Measurements from ENCODE around the gene PCCB. TPM values are rescaled to one million over a fixed set of nuclear protein-coding genes. Genes with fewer than 3 reads are reported as not detected.
A peak's percentile ranks its signal among the peaks of the same experiment; 100 is the strongest.
"Not testable (repeated sequence)": the region's sequence is repeated elsewhere in the genome, so short reads cannot be mapped to it uniquely, and the experiment has no call there.

Gene PCCB
- polyA plus RNA-seq (2012; ENCODE audit: insufficient read depth, insufficient read length): 202 TPM

DNA sequence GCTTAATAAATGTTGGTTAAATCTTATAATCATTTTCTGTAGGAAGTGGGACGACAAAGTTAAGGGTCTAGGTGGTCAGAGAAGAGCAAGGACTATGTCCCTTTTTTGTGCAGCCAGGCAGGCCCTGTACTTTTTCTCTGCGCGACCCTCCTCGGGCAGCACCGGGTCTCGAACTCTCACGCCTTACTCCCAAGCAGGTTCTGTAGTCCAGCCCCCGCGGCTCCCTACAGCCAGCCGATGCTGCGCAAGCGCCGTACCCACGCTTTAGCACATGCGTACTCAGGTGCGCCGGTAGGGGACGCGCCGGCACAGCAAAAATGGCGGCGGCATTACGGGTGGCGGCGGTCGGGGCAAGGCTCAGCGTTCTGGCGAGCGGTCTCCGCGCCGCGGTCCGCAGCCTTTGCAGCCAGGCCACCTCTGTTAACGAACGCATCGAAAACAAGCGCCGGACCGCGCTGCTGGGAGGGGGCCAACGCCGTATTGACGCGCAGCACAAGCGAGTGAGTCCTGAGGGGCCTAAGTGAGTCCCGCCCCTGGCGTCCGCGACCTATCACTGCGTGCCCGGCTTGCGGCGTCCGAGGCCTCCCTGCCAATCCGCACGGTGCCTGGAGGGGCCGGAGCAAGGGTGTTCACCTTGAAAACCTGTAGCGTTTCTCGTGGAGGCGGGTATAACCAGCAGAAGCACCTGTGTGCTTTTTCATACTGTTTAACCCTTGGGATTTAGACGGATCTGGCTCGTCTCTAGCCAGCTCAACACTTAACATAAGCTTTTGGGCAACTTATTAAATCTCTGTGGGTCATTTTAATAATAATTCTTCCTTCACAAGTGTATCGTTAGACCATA, at the start of gene PCCB:
Gene PCCB (plus strand): TSS at position 282 of the 844 bp plus-strand sequence. CDS start 36 bp downstream, at position 318.
- peak; percentile 92 for DNase-seq (ENCODE audit: low read depth, low spot score)

DNA sequence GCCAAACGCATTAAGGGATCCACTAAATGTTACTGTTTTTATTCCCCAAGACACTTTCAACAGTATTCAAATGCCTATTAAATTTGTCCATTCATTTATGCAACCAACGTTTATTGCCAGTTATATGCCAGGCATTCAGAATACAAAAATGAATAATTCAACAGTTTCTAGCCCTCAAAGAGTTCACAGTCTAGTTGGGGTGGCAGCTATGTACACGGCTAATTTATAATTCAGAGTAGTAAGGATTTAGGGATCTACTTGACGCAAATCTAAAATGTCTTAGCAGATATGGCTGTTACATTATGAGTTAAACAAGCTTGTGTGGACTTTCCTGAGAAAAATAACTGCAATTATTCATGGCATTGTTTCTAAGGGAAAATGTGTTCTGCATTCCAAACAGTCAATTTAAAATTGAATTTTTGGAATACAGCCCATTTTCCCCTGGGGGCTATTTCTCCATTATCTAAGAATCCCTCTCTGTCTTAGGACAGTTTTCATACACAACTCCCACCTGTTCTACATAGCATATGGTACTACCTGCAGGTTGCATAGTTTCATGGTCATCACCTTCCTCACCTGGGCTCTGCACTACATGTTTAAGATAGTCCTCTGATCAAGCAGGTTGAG, 42.5 kb upstream of the PCCB start:
- H3K4me3 ChIP-seq (ENCODE audit: low read length): no peak overlapping the region
- no peak for DNase-seq (ENCODE audit: low read depth, low spot score)

More for the DNA sequence above, at the start of gene PCCB:
- peak within 1 kb of the TSS; percentile 84 for H3K4me3 ChIP-seq (ENCODE audit: low read length)

DNA sequence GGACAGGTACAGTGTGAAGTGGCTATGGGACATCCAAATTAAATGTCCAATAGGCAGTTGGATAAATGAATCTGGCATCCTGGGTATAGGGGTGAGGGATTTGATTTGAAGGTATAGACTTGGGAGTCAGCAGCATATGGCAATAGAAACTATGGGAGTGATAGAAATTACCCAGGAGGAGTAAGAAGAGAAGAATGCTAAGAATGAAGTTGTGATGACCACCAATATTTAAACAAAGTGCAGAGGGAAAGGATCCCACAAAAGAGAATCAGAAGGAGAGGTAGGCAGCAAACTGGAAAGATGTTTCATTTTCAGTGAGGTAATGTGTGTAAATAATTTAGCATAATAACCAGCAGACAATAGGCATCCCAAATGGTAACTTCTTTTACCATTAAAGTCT, 40.2 kb upstream of the PCCB start:
- DNase-seq (ENCODE audit: low read depth, low spot score): no peak

DNA sequence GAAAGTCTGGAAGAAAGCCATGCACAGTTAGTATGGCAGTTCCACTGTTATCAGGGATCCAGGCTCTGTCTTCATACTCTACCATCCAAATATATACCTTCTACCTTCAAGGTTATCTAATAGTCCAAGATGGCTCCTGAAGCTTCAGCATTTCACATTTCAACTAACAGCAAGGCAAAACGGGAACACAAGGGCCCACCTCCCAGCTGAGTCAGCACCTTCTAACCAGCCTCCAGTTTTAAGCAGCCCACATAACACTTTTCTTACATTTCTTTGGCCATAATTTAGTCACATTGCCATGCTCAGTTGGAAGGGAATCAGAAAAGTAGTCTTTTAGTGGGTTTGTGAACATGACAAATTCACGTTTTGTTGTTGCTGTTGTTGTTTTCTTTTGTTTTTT, 38.6 kb upstream of the PCCB start:
- no peak for DNase-seq (ENCODE audit: low read depth, low spot score)
- no peak overlapping the region for H3K4me3 ChIP-seq (ENCODE audit: low read length)

More for the DNA sequence above, 40.2 kb upstream of the PCCB start:
- H3K4me3 ChIP-seq (ENCODE audit: low read length): no peak overlapping the region

DNA sequence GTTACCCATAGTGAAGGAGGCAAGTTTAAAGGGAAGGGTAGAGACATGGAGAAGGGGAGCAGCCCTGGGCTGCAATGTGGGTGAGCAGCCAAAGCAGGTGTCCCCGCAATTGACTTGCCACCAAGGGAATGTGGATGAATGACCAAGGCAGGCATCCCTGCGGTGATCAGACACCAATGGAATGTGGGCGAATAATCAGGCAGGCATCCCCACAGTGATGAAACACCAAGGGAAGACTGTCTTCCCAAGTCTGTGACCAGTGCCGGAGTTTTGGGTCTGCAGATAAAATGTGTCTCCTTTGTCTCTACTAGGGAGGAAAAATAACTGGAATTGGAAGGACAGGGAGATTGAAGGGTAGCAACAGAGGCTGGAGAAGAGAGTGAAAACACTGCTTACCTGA, 27.4 kb upstream of the PCCB start:
- not testable (repeated sequence) for DNase-seq (ENCODE audit: low read depth, low spot score)

DNA sequence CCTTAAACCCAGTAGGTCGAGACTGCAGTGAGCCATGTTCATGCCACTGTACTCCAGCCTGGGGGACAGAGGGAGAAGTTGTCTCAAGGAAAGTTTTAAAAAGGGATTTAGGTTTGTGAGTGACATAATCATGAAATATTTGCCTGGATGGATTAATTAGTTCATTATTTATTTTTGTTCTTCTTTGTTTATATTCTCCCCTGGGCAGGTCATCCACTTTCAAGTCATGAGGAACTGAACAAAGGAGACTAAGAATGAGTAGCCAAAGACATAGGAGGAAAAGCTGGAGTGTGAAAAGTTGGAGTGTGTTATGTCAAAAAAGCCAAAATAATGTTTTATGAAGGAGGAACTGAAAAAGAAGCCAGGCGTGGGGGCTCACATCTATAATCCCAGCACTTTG, 17.7 kb upstream of the PCCB start:
- DNase-seq (ENCODE audit: low read depth, low spot score): no peak
- H3K4me3 ChIP-seq (ENCODE audit: low read length): no peak overlapping the region

More for the DNA sequence above, 27.4 kb upstream of the PCCB start:
- H3K4me3 ChIP-seq (ENCODE audit: low read length): not testable (repeated sequence)

DNA sequence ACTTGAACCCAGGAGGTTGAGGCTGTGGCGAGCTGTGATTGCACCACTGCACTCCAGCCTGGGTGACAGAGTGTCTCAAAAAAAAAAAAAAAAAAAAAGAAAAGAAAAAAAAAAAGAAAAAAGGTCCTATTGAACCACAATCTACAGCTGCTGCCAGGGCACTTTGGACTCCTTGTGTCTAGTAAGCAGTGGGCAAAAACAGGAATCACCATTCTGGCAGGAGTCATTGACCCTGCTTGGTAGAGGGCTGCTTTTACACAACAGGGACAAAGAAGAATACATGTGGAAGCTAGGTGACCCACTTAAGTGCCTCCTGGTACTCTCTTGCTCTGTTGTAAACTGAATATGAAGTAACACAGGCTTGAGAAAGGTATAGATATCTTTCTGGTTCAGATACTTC, 14.6 kb upstream of the PCCB start:
- no peak for DNase-seq (ENCODE audit: low read depth, low spot score)
- H3K4me3 ChIP-seq (ENCODE audit: low read length): no peak overlapping the region

DNA sequence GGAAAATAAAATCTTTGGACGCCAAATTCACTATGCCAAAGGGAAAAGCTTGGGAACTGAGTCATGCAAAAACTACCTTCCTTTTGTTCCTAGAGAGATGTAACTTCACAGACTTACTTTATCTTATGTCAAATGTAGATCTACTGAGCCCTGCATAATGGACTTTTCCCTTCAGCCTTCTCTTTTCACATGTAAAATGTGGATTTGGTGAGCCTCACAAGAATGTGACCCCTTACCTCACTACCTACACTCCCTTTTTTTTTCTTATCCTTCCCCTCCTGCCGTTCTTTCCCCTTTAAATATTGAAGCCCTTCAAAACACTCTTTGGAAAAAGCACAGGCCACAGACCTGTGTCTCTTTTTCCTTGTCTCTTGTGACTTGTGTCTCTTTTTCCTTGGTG, 14.0 kb upstream of the PCCB start:
- no peak overlapping the region for H3K4me3 ChIP-seq (ENCODE audit: low read length)
- DNase-seq (ENCODE audit: low read depth, low spot score): no peak

DNA sequence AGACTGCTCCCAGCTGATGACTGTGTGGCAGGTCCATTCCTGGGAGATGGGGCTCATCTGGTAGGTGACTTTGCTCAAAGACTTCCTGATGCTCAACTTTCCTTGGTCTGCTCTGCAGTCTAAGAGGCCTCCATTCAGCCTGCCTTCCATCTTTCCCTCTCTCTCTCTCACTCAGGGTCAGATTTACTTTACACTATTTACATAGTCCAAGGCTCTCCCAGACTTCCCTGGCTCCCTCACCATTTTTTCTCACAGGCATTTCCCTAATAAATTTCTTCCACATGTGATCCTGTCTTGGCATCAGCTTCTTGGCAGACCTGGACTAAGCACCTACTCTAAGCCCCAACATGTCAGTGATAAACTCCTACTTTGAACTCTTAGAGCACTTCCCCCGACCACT, 13.0 kb upstream of the PCCB start:
- H3K4me3 ChIP-seq (ENCODE audit: low read length): no peak overlapping the region
- no peak for DNase-seq (ENCODE audit: low read depth, low spot score)

DNA sequence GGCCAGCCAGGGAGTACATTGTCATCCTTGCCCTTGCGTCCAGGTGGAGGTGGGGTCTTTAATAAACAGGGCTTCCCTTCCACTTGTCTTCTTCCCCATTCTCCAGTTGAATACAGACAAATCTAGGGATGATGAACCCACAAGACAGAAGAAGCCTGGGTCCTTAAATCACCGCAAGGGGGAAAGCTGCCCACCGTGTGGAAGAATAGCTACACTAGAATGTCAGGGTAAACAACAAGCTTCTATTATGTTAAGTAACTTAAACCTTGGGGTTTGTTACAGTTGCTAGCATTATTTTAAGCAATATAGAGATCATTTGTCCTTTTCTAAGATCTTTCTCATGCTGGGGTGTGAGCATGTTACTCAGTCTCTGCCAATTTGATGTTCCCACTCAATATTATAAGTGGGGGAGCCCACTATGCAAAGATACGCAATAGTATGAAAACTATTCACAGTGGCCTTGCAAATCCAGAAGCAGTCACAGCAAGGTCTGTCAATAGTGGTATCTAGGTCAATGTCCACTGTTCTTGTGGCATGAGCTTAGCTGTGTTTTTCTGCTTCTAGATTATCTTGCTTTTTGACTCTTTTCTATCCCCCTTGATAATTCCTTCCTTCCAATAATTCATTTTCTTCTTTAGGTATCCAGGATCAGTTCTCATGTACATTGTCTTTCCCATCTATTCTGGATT, 12.0 kb upstream of the PCCB start:
- DNase-seq (ENCODE audit: low read depth, low spot score): no peak

DNA sequence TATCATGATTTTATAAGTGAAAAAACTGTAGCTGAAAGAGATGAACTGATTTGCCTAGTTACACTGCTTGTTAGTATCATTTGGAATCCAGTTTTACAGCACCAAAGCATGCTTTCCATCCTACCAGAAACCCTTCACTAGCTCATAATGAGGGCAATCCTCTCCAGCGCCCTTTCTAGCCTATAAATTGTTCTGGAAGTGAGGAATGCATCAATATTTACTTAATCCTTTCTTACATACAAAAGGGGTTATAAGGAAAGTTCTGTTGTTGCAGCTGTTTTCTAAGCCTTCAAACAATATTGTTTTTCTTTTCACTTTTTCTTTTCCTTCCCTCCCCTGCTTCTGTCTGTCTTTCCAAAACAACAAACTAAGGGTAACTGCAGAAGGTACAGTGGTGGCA, 11.0 kb upstream of the PCCB start:
- no peak overlapping the region for H3K4me3 ChIP-seq (ENCODE audit: low read length)
- no peak for DNase-seq (ENCODE audit: low read depth, low spot score)

More for the DNA sequence above, 12.0 kb upstream of the PCCB start:
- H3K4me3 ChIP-seq (ENCODE audit: low read length): no peak overlapping the region

DNA sequence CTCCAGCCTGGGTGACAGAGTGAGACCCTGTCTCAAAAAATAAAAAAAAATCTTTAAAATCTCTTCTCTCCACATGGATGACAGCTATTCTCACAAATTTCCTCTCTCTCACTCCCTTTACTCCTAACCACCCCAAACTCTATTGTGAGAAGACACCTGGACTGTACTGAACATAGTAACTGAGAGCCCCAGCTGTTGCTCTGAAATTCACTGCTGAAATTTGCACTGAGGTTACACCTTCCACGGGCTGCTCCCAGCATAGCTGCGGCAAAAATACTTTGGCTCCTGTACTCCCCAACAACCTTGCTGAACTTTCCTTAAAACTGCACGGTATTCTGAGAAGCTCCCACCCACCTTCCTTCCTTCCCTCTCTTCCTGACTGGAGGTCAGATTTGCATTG, 4.4 kb upstream of the PCCB start:
- no peak overlapping the region for H3K4me3 ChIP-seq (ENCODE audit: low read length)
- DNase-seq (ENCODE audit: low read depth, low spot score): no peak

DNA sequence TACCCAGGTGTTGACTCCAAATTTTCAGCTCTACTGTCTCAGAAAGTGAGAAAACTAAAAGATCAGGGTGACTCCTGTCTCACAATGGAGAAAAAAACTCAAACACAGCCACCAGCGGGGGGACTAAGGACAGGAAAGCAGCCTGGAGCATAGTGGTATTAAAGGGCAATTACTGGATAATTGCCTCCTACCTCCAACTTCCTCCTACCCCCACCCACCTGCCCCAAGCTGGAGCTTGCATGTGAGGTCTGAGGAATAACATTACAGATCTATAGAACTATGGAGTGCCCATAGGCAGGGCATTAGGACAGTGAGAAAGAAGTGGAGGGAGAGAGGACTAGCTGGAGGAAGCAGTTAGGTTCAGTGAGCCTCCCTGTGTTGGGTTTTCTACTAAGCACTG, 2.7 kb upstream of the PCCB start:
- DNase-seq (ENCODE audit: low read depth, low spot score): no peak
- no peak overlapping the region for H3K4me3 ChIP-seq (ENCODE audit: low read length)

DNA sequence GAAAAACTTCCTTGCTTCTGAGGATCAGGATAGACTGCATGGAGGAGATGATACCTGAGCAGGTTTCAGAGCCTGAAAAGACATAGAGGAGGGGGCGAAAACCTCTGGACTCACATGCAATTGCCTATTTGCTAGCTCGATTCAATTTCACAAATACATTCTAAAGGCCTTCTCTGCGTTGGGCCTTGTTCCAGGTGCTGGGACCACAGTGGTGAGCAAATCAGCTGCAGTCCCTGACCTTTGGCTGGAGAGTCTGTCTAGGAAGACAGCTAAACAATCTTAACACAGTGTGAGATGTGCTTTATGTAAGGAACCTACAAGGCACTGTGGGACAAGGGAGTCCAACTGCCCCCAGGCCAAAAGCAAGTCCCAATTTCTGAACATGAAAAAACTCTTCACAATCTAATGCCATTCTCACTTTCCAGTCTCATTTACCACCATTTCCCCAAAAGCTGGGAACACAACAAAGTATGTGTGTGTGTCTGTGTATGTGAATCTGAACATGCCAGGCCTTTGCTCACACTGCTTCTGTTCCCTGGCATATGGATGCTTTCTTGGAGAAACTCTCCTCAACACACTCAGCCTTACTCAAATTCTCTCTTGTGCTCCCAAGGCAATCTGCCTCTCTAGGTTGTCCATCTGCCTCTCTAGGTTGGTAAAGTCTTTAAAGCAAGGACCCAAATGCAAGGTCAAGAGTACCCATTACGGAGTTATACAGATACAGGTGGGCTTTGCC, 2.1 kb upstream of the PCCB start:
- DNase-seq (ENCODE audit: low read depth, low spot score): no peak
- no peak overlapping the region for H3K4me3 ChIP-seq (ENCODE audit: low read length)

DNA sequence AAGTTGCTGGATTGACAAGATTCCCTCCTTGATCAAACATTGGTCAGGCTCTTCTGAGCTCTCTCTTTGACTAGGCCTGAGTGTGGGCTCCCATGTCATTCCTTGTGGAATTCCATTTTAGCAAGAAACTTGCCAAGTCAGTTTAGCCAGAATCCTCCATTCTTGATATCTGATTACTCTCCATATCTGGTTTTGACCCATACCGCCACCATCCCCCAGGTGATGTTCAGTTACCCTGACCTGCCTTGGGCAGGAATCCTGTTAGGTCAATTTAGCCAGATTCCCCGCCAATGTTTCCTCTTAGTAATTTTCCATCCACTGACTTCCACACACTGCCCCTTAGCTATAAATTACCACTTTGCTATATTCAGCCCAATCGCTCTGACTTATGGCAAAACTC, 1.0 kb upstream of the PCCB start:
- no peak overlapping the region for H3K4me3 ChIP-seq (ENCODE audit: low read length)
- DNase-seq (ENCODE audit: low read depth, low spot score): no peak

DNA sequence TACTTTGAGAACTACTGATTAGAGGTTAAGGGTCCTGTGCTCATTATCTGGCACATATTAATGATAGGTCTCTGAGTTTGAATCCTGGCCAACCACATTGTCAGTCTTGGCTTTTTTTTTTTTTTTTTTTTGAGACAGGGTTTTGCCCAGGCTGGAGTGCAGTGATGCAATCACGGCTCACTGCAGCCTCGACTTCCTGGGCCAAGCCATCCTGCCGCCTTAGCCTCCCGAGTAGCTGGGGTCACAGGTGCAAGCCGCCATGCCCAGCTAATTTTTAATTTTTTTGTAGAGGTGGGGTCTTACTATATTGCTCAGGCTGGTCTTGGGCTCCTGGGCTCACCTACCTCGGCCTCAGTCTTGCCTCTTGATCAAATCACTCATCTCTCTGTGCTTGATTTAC, 547 bp upstream of the PCCB start:
- no peak for DNase-seq (ENCODE audit: low read depth, low spot score)
- H3K4me3 ChIP-seq (ENCODE audit: low read length): peak overlapping the region; percentile 84

DNA sequence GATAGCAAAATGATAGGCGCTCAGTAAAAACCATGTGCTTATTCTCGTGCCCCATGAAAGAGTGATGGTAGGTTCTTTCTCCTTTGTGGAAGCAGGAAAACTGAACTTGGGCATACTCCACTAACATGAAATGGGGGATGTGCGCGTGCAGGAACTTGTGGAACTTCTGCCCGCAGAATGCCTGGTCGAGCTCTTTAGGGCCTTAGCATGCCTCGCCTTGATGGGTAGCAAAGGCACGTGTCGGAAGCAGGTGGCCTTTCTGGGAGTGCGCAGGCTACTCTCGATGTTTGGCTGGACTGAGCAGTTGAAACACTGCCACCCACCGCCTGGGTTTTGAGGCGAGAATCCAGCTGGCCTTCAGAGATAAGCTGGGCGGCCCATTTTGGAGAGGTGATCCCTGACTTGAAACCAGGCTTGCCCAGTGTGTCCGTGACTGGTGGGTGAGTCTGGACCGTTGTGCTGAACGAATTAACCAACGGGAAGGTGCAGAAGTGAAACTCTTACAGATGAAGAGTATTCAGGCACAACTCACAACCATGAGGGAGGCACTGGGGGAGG, 842 bp downstream of the PCCB start:
- no peak for DNase-seq (ENCODE audit: low read depth, low spot score)
- peak overlapping the region; percentile 84 for H3K4me3 ChIP-seq (ENCODE audit: low read length)

DNA sequence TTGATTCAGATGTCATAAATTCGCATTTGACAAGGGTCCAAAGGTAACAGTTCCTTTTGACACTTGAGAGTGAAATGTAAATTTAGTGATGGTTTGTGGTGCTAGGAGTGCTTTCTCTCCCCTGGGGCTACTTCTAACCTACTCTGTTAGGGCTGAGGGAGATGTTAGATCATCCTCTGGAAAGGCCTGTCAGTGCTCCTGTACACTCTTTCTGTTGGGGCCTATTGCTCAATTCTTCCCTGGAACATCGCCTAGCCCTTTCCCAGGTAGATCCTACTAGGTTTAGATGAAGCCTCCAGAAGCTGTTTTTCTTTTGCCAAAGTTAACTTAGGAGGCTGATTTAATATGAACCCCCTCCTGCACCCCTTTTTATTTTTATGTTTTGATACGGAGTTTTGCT, 1.4 kb downstream of the PCCB start:
- DNase-seq (ENCODE audit: low read depth, low spot score): no peak
- H3K4me3 ChIP-seq (ENCODE audit: low read length): peak overlapping the region; percentile 84

All from Jurkat, Clone E6-1 (cell line).